ENCODE results near the gene RHOBTB1. TPM values are rescaled to one million over a fixed set of nuclear protein-coding genes. Genes with fewer than 3 reads are reported as not detected.

The RHOBTB1 gene
- total RNA-seq, 2 experiments from 2014 or later: 0.09 to 0.74 TPM

DNA sequence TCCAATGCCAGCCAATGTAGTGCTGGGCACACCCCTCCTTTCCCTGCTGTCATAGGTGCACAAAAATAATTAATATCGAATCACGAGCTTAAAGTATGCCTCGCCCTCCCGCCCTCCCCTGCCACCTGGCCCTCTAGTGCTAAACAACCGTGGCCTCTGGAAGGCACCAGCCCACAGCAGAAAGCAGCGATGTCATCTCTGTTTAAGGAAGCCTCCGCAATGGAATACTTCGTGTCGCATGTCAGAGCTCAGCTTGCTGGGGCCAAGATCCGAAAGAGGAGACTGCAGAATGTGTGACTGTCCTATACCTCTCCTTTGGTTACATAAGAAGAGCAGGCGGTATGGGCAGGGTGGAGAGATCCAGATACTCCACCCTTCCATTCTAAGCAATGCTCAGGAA lies 71.5 kb downstream of the RHOBTB1 start:
- TF ChIP-seq, protein P1, sequence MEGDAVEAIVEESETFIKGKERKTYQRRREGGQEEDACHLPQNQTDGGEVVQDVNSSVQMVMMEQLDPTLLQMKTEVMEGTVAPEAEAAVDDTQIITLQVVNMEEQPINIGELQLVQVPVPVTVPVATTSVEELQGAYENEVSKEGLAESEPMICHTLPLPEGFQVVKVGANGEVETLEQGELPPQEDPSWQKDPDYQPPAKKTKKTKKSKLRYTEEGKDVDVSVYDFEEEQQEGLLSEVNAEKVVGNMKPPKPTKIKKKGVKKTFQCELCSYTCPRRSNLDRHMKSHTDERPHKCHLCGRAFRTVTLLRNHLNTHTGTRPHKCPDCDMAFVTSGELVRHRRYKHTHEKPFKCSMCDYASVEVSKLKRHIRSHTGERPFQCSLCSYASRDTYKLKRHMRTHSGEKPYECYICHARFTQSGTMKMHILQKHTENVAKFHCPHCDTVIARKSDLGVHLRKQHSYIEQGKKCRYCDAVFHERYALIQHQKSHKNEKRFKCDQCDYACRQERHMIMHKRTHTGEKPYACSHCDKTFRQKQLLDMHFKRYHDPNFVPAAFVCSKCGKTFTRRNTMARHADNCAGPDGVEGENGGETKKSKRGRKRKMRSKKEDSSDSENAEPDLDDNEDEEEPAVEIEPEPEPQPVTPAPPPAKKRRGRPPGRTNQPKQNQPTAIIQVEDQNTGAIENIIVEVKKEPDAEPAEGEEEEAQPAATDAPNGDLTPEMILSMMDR (IDR thresholded peaks at IDR 0.05): no peak
- Mint-ChIP-seq H3K27ac (no peak overlapping the region), H3K9me3 (no peaks in the 10 kb centered on the region), H3K4me1 (ENCODE audit: low read depth) (no peaks in the 10 kb centered on the region), H3K27me3 (no peaks in the 10 kb centered on the region), H3K4me3 (no peak overlapping the region), H3K36me3 (ENCODE audit: low read depth) (no peaks in the 10 kb centered on the region)
- no peak for DNase-seq
- ChIA-PET POLR2A (no interaction called here), CTCF (no interaction called here)
- ATAC-seq: no peak
- intact Hi-C loops (cut with micrococcal nuclease): no loop called here

DNA sequence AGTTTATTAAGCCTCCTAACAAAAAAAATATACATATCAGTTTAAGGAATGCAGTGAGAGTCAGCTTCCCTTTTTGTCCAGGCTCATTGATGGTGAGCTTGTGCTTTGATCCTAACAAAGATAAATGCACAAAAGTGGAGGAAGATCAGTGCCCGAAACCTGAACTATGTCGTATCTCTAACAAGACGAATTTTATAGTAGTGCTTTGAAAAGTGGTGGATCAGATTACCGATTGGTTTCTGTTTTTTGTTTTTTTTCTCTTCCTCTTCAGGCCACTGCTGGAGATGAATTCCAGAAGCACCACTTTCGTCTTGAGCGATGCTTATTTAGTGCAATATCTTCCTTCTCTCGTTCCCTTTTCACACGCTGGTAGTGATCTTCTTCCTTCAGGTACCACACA lies 72.8 kb downstream of the RHOBTB1 start:
- ChIA-PET CTCF (no interaction called here), POLR2A (no interaction called here)
- no peak for ATAC-seq

GRCh38 chr10:60870803-60871202 lies 73.2 kb downstream of the RHOBTB1 start:
- H3K4me3 Mint-ChIP-seq: no peak overlapping the region
- DNase-seq (no peak), ATAC-seq (no peak)
- no peak overlapping the region for H3K27ac Mint-ChIP-seq
- ChIA-PET POLR2A (no interaction called here), CTCF (no interaction called here)
- intact Hi-C loops (cut with micrococcal nuclease): no loop called here
- H3K4me1 Mint-ChIP-seq (ENCODE audit: low read depth): no peaks in the 10 kb centered on the region
- TF ChIP-seq, protein P1 (IDR thresholded peaks at IDR 0.05): no peak
- H3K9me3 Mint-ChIP-seq: no peaks in the 10 kb centered on the region
- H3K36me3 Mint-ChIP-seq (ENCODE audit: low read depth): no peaks in the 10 kb centered on the region
- H3K27me3 Mint-ChIP-seq: peaks cover 5% of the 10 kb centered on the region

More for the DNA sequence above, 72.8 kb downstream of the RHOBTB1 start:
- peaks cover 2% of the 10 kb centered on the region for H3K27me3 Mint-ChIP-seq
- intact Hi-C loops (cut with micrococcal nuclease): no loop called here
- no peaks in the 10 kb centered on the region for H3K36me3 Mint-ChIP-seq (ENCODE audit: low read depth)
- no peak overlapping the region for H3K27ac Mint-ChIP-seq
- H3K4me3 Mint-ChIP-seq: no peak overlapping the region
- no peaks in the 10 kb centered on the region for H3K4me1 Mint-ChIP-seq (ENCODE audit: low read depth)
- no peaks in the 10 kb centered on the region for H3K9me3 Mint-ChIP-seq
- DNase-seq: no peak
- TF ChIP-seq, protein P1 (IDR thresholded peaks at IDR 0.05): no peak

- H3K36me3 Mint-ChIP-seq (ENCODE audit: low read depth): no peaks in the 10 kb centered on the region
- DNase-seq (no peak), ATAC-seq (no peak)
- ChIA-PET CTCF (no interaction called here), POLR2A (no interaction called here)
- intact Hi-C loops (cut with micrococcal nuclease): no loop called here
- no peaks in the 10 kb centered on the region for H3K9me3 Mint-ChIP-seq
- H3K4me3 Mint-ChIP-seq: no peak overlapping the region
- H3K4me1 Mint-ChIP-seq (ENCODE audit: low read depth): no peaks in the 10 kb centered on the region
- H3K27ac Mint-ChIP-seq: no peak overlapping the region
- H3K27me3 Mint-ChIP-seq: peaks cover 5% of the 10 kb centered on the region
- TF ChIP-seq, protein P1 (IDR thresholded peaks at IDR 0.05): no peak
These were observed 73.6 kb downstream of the RHOBTB1 start for GRCh38 chr10:60870416-60870728.

GRCh38 chr10:60869652-60870415 lies 74.2 kb downstream of the RHOBTB1 start:
- Mint-ChIP-seq H3K27me3 (peaks cover 5% of the 10 kb centered on the region), H3K4me1 (ENCODE audit: low read depth) (no peaks in the 10 kb centered on the region), H3K36me3 (ENCODE audit: low read depth) (no peaks in the 10 kb centered on the region), H3K27ac (no peak overlapping the region), H3K9me3 (no peaks in the 10 kb centered on the region), H3K4me3 (no peak overlapping the region)
- CTCF ChIA-PET: no interaction called here
- ATAC-seq: no peak
- TF ChIP-seq, protein P1 (IDR thresholded peaks at IDR 0.05): no peak
- DNase-seq: no peak
- intact Hi-C loops (cut with micrococcal nuclease): no loop called here
- POLR2A ChIA-PET: no interaction called here
